Measurements from ENCODE around the gene STIM1. TPM values are rescaled to one million over a fixed set of nuclear protein-coding genes. Genes with fewer than 3 reads are reported as not detected.
A peak's percentile ranks its signal among the peaks of the same experiment; 100 is the strongest.

The STIM1 gene
- polyA plus RNA-seq, 1 donor from 2014 or later = 22.1 TPM

DNA sequence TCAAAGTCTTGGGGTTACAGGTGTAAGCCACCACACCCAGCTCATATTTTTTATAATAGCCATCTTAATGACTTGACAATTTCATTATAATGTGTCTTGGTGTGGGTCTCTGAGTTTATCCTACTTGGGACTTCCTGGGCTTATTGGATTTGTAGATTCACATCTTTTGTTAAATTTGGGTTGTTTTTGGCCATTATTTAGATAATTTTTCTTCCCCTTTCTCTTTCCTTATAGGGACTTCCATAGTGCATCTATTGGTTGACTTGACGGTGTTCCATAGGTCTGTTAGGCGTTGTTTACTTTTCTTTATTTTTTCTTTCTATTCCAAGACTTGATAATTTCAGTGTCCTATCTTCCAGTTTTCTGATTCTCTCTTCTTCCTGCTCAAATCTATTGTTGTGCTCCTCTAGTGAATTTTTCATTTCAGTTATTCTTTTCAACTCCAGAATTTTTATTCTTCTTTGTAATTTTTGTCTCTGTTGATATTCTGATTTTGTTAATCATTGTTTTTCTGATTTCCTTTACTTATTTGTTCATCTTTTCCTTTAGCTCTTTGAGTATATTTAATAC is 284.7 kb downstream of the STIM1 start:
- peaks cover 30% of the 10 kb centered on the region for H3K36me3 Mint-ChIP-seq
- H3K4me3 Mint-ChIP-seq = peak overlapping the region in 1 of 4 donors; percentile 49
- H3K9me3 Mint-ChIP-seq = peaks cover 1 to 27% (median 15%) of the 10 kb centered on the region in 3 donors

More for the DNA sequence above, 284.7 kb downstream of the STIM1 start:
- Mint-ChIP-seq H3K27ac (no peak overlapping the region), H3K4me1 (no peaks in the 10 kb centered on the region), H3K27me3 (no peaks in the 10 kb centered on the region)

Other genes with a start within 250 kb of the STIM1 start
- not detected for gene ART5, start 213.7 kb upstream of the STIM1 start, polyA plus RNA-seq
- not detected for gene ART1, start 210.5 kb upstream of the STIM1 start, polyA plus RNA-seq
- 0.21 TPM for gene CHRNA10, start 184.3 kb upstream of the STIM1 start, polyA plus RNA-seq
- 34.0 TPM for gene NUP98, start 58.1 kb upstream of the STIM1 start, polyA plus RNA-seq
- gene PGAP2, start 47.1 kb upstream of the STIM1 start, polyA plus RNA-seq = 20.1 TPM
- 199 TPM for gene RHOG, start 14.7 kb upstream of the STIM1 start, polyA plus RNA-seq
- 16.6 TPM for gene RRM1, start 239.1 kb downstream of the STIM1 start, polyA plus RNA-seq